IMR-90 (cell line): Measurements from ENCODE around the gene SLC5A11.

Experiments
- BHLHE40 ChIP-seq: fragments of 150-350 bp; IDR thresholded peaks from 2 replicates; pipeline ENCODE4 v1.6.1; 2016; ENCODE audit warnings: mild to moderate bottlenecking, low read depth, low read length
- CEBPB ChIP-seq: IDR thresholded peaks from 2 replicates; pipeline ENCODE4 v1.6.1; 2012; ENCODE audit warnings: low read depth, low read length, improper control_type of control experiment
- MAFK ChIP-seq: IDR thresholded peaks from 2 replicates; pipeline ENCODE4 v1.6.1; 2012; ENCODE audit warnings: low read depth, low read length, improper control_type of control experiment
- MXI1 ChIP-seq: IDR thresholded peaks from 2 replicates; pipeline ENCODE4 v1.6.1; 2012; ENCODE audit warnings: low read depth, mild to moderate bottlenecking, low read length, moderate library complexity, borderline replicate concordance
- POLR2A ChIP-seq: IDR thresholded peaks from 2 replicates; pipeline ENCODE4 v1.6.1; 2012; ENCODE audit warnings: mild to moderate bottlenecking, low read depth, low read length
- RAD21 ChIP-seq: IDR thresholded peaks from 2 replicates; pipeline ENCODE4 v1.6.1; 2012; ENCODE audit warnings: low read length, improper control_type of control experiment
- USF2 ChIP-seq: fragments of 150-350 bp; IDR thresholded peaks from 2 replicates; pipeline ENCODE4 v1.6.1; 2017; ENCODE audit warnings: mild to moderate bottlenecking, antibody characterized with exemption, low read length, low read depth
- TF ChIP-seq, protein P1 (sequence below): conservative IDR thresholded peaks from 2 replicates; pipeline ENCODE4 v1.5.1; 2012; ENCODE audit warnings: mild to moderate bottlenecking, low read depth, low read length, improper control_type of control experiment

- TF ChIP-seq, protein P1, sequence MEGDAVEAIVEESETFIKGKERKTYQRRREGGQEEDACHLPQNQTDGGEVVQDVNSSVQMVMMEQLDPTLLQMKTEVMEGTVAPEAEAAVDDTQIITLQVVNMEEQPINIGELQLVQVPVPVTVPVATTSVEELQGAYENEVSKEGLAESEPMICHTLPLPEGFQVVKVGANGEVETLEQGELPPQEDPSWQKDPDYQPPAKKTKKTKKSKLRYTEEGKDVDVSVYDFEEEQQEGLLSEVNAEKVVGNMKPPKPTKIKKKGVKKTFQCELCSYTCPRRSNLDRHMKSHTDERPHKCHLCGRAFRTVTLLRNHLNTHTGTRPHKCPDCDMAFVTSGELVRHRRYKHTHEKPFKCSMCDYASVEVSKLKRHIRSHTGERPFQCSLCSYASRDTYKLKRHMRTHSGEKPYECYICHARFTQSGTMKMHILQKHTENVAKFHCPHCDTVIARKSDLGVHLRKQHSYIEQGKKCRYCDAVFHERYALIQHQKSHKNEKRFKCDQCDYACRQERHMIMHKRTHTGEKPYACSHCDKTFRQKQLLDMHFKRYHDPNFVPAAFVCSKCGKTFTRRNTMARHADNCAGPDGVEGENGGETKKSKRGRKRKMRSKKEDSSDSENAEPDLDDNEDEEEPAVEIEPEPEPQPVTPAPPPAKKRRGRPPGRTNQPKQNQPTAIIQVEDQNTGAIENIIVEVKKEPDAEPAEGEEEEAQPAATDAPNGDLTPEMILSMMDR, result no peak
- TF ChIP-seq POLR2A, result no peak
- TF ChIP-seq RAD21, result no peak
- TF ChIP-seq MAFK, result no peak
- no peak for TF ChIP-seq MXI1
- TF ChIP-seq USF2, result no peak
- no peak for TF ChIP-seq CEBPB
- TF ChIP-seq BHLHE40, result no peak
Observed at GRCh38 chr16:24915576-24915975, 69.8 kb downstream of the SLC5A11 start.
